ENCODE results near the gene CDH4. TPM values are rescaled to one million over a fixed set of nuclear protein-coding genes. Genes with fewer than 3 reads are reported as not detected.
A peak's percentile ranks its signal among the peaks of the same experiment; 100 is the strongest.

Gene CDH4
- total and polyA plus RNA-seq, 2 of the 13 experiments (the other 11 are each of a cell fraction or from before 2014, with no cell fraction given): not detected

- intact Hi-C loops (cut with micrococcal nuclease; ENCODE audit: unreplicated experiment) (no loop called here), in situ Hi-C loops (cut with HindIII; ENCODE audit: extremely low pct_ligation_motif_present, low pct_unique_long_range_greater_than_20kb) (no loop called here)
- Histone ChIP-seq H3K9ac (ENCODE audit: insufficient read depth, low read depth, low read length) (no peak overlapping the region), H3K27me3 (ENCODE audit: control insufficient read depth in 1 of 2, insufficient read depth in 2 of 2, low read length in 2 of 2) (peaks cover 14 to 68% of the 10 kb centered on the region in 2 experiments; a peak in 4 of 5 replicates), H3K4me2 (ENCODE audit: low read depth, low read length) (no peak overlapping the region), H2AFZ (ENCODE audit: low read length) (no peak overlapping the region), H3K79me2 (ENCODE audit: insufficient read depth, low read length) (no peaks in the 10 kb centered on the region), H3K27ac (ENCODE audit: extremely low read length, insufficient read depth, low read length) (no peak overlapping the region), H3K36me3 (replicated peaks in 1 of 2; ENCODE audit: control insufficient read depth in 1 of 2, insufficient read depth in 2 of 2, low read length in 2 of 2) (no peaks in the 10 kb centered on the region), H3K4me3 (replicated peaks in 1 of 3; ENCODE audit: insufficient read depth in 1 of 3, low read depth in 2 of 3, low read length in 3 of 3) (no peak overlapping the region), H3K9me3 (ENCODE audit: low read length) (no peaks in the 10 kb centered on the region), H4K20me1 (ENCODE audit: insufficient read depth, low read length) (no peaks in the 10 kb centered on the region), H3K4me1 (ENCODE audit: insufficient read depth, low read length) (no peaks in the 10 kb centered on the region)
- no peak for FAIRE-seq
- no TSS peak for BruUV-seq (replicated peaks)
- DNase-seq (ENCODE audit: low spot score): no peak
- TF ChIP-seq MNT (IDR thresholded peaks at IDR 0.05) (peak; percentile 5; the same call in 1 of the 2 replicates), CTCF (CRISPR knock-in tag; IDR thresholded peaks at IDR 0.05) (no peak)
- CTCF ChIA-PET (ENCODE audit: low intra/inter-chr PET ratio, low total read pairs): no interaction called here
- POLR2A ChIA-PET: no interaction called here
- WGBS (ENCODE audit: low lambda C conversion rate): 27% methylated on average over 12 of the region's 12 CpGs
- no peak for ATAC-seq
Measured at GRCh38 chr20:61354901-61355495, 102.9 kb downstream of the CDH4 start.

- Histone ChIP-seq H3K27me3 (ENCODE audit: control insufficient read depth in 1 of 2, insufficient read depth in 2 of 2, low read length in 2 of 2) (peaks cover 17 to 74% of the 10 kb centered on the region in 2 experiments; a peak in 4 of 5 replicates), H4K20me1 (ENCODE audit: insufficient read depth, low read length) (no peaks in the 10 kb centered on the region), H3K4me2 (ENCODE audit: low read depth, low read length) (no peak overlapping the region), H3K9ac (ENCODE audit: insufficient read depth, low read depth, low read length) (no peak overlapping the region), H3K4me3 (replicated peaks in 1 of 3; ENCODE audit: insufficient read depth in 1 of 3, low read depth in 2 of 3, low read length in 3 of 3) (no peak overlapping the region), H2AFZ (ENCODE audit: low read length) (no peak overlapping the region), H3K79me2 (ENCODE audit: insufficient read depth, low read length) (no peaks in the 10 kb centered on the region), H3K27ac (ENCODE audit: extremely low read length, insufficient read depth, low read length) (no peak overlapping the region), H3K36me3 (replicated peaks in 1 of 2; ENCODE audit: control insufficient read depth in 1 of 2, insufficient read depth in 2 of 2, low read length in 2 of 2) (no peaks in the 10 kb centered on the region), H3K4me1 (ENCODE audit: insufficient read depth, low read length) (no peaks in the 10 kb centered on the region), H3K9me3 (ENCODE audit: low read length) (no peaks in the 10 kb centered on the region)
- no TSS peak for BruUV-seq (replicated peaks)
- in situ Hi-C loops (cut with HindIII; ENCODE audit: extremely low pct_ligation_motif_present, low pct_unique_long_range_greater_than_20kb) (no loop called here), intact Hi-C loops (cut with micrococcal nuclease; ENCODE audit: unreplicated experiment) (no loop called here)
- FAIRE-seq (no peak), DNase-seq (ENCODE audit: low spot score) (no peak), ATAC-seq (no peak)
- ChIA-PET POLR2A (no interaction called here), CTCF (ENCODE audit: low intra/inter-chr PET ratio, low total read pairs) (no interaction called here)
- 21% methylated on average over 5 of the region's 5 CpGs for WGBS (ENCODE audit: low lambda C conversion rate)
- TF ChIP-seq ISX (CRISPR knock-in tag; conservative IDR thresholded peaks at IDR 0.05) (no peak), REST (IDR thresholded peaks at IDR 0.05; ENCODE audit: borderline replicate concordance in 1 of 2, low read depth in 1 of 2, low read length in 2 of 2) (no peak), NR2F2 (IDR thresholded peaks at IDR 0.05; ENCODE audit: borderline replicate concordance, low read depth) (no peak), ZFP91 (CRISPR knock-in tag; IDR thresholded peaks at IDR 0.05; ENCODE audit: borderline replicate concordance) (no peak), ZNF232 (CRISPR knock-in tag; IDR thresholded peaks at IDR 0.05; ENCODE audit: borderline replicate concordance) (no peak), ZNF879 (CRISPR knock-in tag; IDR thresholded peaks at IDR 0.05) (no peak)
Measured at GRCh38 chr20:61355585-61355984, 103.5 kb downstream of the CDH4 start.

Measured in HepG2 (cell line).